Hepatocyte (in vitro differentiated cells): ENCODE results near the gene AMPH.

Source experiments
- EZH2 ChIP-seq: fragments of 200-600 bp; sonication (generic); IDR thresholded peaks from 2 replicates; pipeline ENCODE4 v1.6.1; 2016; ENCODE audit warnings: antibody characterized with exemption, mild to moderate bottlenecking, borderline replicate concordance
- TF ChIP-seq, protein P1 (sequence below): fragments of 200-600 bp; sonication (generic); IDR thresholded peaks from 2 replicates; pipeline ENCODE4 v1.5.1; 2016; ENCODE audit warnings: antibody characterized with exemption, mild to moderate bottlenecking; ENCODE audit not compliant: poor library complexity

GRCh38 chr7:38594949-38595348 is 36.2 kb downstream of the AMPH start:
- TF ChIP-seq EZH2, result no peak
- TF ChIP-seq, protein P1, sequence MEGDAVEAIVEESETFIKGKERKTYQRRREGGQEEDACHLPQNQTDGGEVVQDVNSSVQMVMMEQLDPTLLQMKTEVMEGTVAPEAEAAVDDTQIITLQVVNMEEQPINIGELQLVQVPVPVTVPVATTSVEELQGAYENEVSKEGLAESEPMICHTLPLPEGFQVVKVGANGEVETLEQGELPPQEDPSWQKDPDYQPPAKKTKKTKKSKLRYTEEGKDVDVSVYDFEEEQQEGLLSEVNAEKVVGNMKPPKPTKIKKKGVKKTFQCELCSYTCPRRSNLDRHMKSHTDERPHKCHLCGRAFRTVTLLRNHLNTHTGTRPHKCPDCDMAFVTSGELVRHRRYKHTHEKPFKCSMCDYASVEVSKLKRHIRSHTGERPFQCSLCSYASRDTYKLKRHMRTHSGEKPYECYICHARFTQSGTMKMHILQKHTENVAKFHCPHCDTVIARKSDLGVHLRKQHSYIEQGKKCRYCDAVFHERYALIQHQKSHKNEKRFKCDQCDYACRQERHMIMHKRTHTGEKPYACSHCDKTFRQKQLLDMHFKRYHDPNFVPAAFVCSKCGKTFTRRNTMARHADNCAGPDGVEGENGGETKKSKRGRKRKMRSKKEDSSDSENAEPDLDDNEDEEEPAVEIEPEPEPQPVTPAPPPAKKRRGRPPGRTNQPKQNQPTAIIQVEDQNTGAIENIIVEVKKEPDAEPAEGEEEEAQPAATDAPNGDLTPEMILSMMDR, result no peak
